GM18867 (cell line): ENCODE measurements around the gene ZNF442.
"Not testable (repeated sequence)": the region's sequence is repeated elsewhere in the genome, so short reads cannot be mapped to it uniquely, and the experiment has no call there.

Experiments used
- ATAC-seq: cut with Tn5 transposase; IDR thresholded peaks from one replicate; pipeline ENCODE4 v1.9.1; 2021; ENCODE audit warnings: mild to moderate bottlenecking, moderate library complexity; ENCODE audit not compliant: unreplicated experiment

ZNF442 gene

GRCh38 chr19:12365236-12366162 lies at the start of gene ZNF442:
Gene ZNF442, minus strand, starts transcription at chr19:12365683. Its CDS starts 2,052 bp downstream, at chr19:12363631.
- ATAC-seq, result no peak

GRCh38 chr19:12411893-12412292 lies 46.4 kb upstream of the ZNF442 start:
- ATAC-seq, result no peak

- peak; percentile 92 for ATAC-seq
Measured at GRCh38 chr19:12400633-12401502, 35.4 kb upstream of the ZNF442 start, which contains the start of gene ZNF799. Gene ZNF799, minus strand, starts transcription at chr19:12401271. Its CDS starts 201 bp downstream, at chr19:12401070.

- ATAC-seq, result peak; percentile 30
Measured at GRCh38 chr19:12399901-12400632, 34.6 kb upstream of the ZNF442 start.

- not testable (repeated sequence) for ATAC-seq
Measured at GRCh38 chr19:12391148-12391547, 25.7 kb upstream of the ZNF442 start.

- ATAC-seq, result not testable (repeated sequence)
Measured at GRCh38 chr19:12386365-12386764, 20.9 kb upstream of the ZNF442 start.

- no peak for ATAC-seq
Measured at GRCh38 chr19:12380444-12380737, 14.9 kb upstream of the ZNF442 start.

GRCh38 chr19:12379732-12380443 lies 14.4 kb upstream of the ZNF442 start:
- no peak for ATAC-seq

- ATAC-seq, result no peak
Measured at GRCh38 chr19:12374026-12374425, 8.5 kb upstream of the ZNF442 start.

- ATAC-seq, result no peak
Measured at GRCh38 chr19:12364391-12365235, 870 bp downstream of the ZNF442 start.

- not testable (repeated sequence) for ATAC-seq
Measured at GRCh38 chr19:12362236-12362635, 3.2 kb downstream of the ZNF442 start.

- no peak for ATAC-seq
Measured at GRCh38 chr19:12353375-12353774, 12.1 kb downstream of the ZNF442 start.

GRCh38 chr19:12350890-12351197 lies 14.6 kb downstream of the ZNF442 start:
- no peak for ATAC-seq

GRCh38 chr19:12350185-12350889 lies 15.1 kb downstream of the ZNF442 start:
- ATAC-seq, result no peak

- no peak for ATAC-seq
Measured at GRCh38 chr19:12346896-12347295, 18.6 kb downstream of the ZNF442 start.

GRCh38 chr19:12345197-12345596 lies 20.3 kb downstream of the ZNF442 start:
- no peak for ATAC-seq

GRCh38 chr19:12333162-12334159 lies 32.0 kb downstream of the ZNF442 start, which contains the start of gene ZNF563:
Gene ZNF563, minus strand, starts transcription at chr19:12333633. Its CDS starts 151 bp downstream, at chr19:12333482.
- ATAC-seq, result peak; percentile 95
